Measurements from ENCODE around the gene TDRD6.

TDRD6 gene

GRCh38 chr6:46684771-46685170, 2.9 kb upstream of the TDRD6 start:
- no peak for TF ChIP-seq CTCF (IDR thresholded peaks at IDR 0.05)
- H3K4me3 ChIP-seq (ENCODE audit: low read depth in 1 of 2, low read length in 1 of 2): no peak overlapping the region
- no peaks in the 10 kb centered on the region for H3K4me1 ChIP-seq (ENCODE audit: control insufficient read depth in 1 of 2, insufficient read depth in 1 of 2, low read depth in 1 of 2, low read length in 1 of 2)
- H3K27me3 ChIP-seq: no peaks in the 10 kb centered on the region
- no peaks in the 10 kb centered on the region for H3K36me3 ChIP-seq
- peaks cover 5% of the 10 kb centered on the region for H3K9me3 ChIP-seq
- H3K27ac ChIP-seq: no peak overlapping the region

GRCh38 chr6:46688117-46688965, 656 bp downstream of the TDRD6 start:
- Histone ChIP-seq H3K4me3 (ENCODE audit: low read depth in 1 of 2, low read length in 1 of 2) (no peak overlapping the region), H3K27me3 (no peaks in the 10 kb centered on the region), H3K27ac (no peak overlapping the region), H3K36me3 (no peaks in the 10 kb centered on the region), H3K4me1 (ENCODE audit: control insufficient read depth in 1 of 2, insufficient read depth in 1 of 2, low read depth in 1 of 2, low read length in 1 of 2) (no peaks in the 10 kb centered on the region), H3K9me3 (peaks cover 5% of the 10 kb centered on the region)
- no peak for TF ChIP-seq CTCF (IDR thresholded peaks at IDR 0.05)

- Histone ChIP-seq H3K4me1 (ENCODE audit: control insufficient read depth in 1 of 2, insufficient read depth in 1 of 2, low read depth in 1 of 2, low read length in 1 of 2) (no peaks in the 10 kb centered on the region), H3K27me3 (no peaks in the 10 kb centered on the region), H3K4me3 (ENCODE audit: low read depth in 1 of 2, low read length in 1 of 2) (no peak overlapping the region), H3K9me3 (peaks cover 5% of the 10 kb centered on the region), H3K27ac (no peak overlapping the region), H3K36me3 (no peaks in the 10 kb centered on the region)
- no peak for TF ChIP-seq CTCF (IDR thresholded peaks at IDR 0.05)
Measured at GRCh38 chr6:46688966-46689335, 1.3 kb downstream of the TDRD6 start.

- TF ChIP-seq CTCF (IDR thresholded peaks at IDR 0.05): no peak
- H3K4me3 ChIP-seq (ENCODE audit: low read depth in 1 of 2, low read length in 1 of 2): no peak overlapping the region
- no peaks in the 10 kb centered on the region for H3K4me1 ChIP-seq (ENCODE audit: control insufficient read depth in 1 of 2, insufficient read depth in 1 of 2, low read depth in 1 of 2, low read length in 1 of 2)
- H3K27ac ChIP-seq: no peak overlapping the region
- peaks cover 5% of the 10 kb centered on the region for H3K9me3 ChIP-seq
- no peaks in the 10 kb centered on the region for H3K36me3 ChIP-seq
- H3K27me3 ChIP-seq: no peaks in the 10 kb centered on the region
Measured at GRCh38 chr6:46689657-46690056, 2.0 kb downstream of the TDRD6 start.

- Histone ChIP-seq H3K27me3 (no peaks in the 10 kb centered on the region), H3K4me3 (ENCODE audit: low read depth in 1 of 2, low read length in 1 of 2) (no peak overlapping the region), H3K36me3 (no peaks in the 10 kb centered on the region), H3K27ac (no peak overlapping the region), H3K4me1 (ENCODE audit: control insufficient read depth in 1 of 2, insufficient read depth in 1 of 2, low read depth in 1 of 2, low read length in 1 of 2) (no peaks in the 10 kb centered on the region), H3K9me3 (peaks cover 5% of the 10 kb centered on the region)
- TF ChIP-seq CTCF (IDR thresholded peaks at IDR 0.05): no peak
Measured at GRCh38 chr6:46690141-46690755, 2.6 kb downstream of the TDRD6 start.
